ENCODE data around the gene PLA2G4A.

DNA sequence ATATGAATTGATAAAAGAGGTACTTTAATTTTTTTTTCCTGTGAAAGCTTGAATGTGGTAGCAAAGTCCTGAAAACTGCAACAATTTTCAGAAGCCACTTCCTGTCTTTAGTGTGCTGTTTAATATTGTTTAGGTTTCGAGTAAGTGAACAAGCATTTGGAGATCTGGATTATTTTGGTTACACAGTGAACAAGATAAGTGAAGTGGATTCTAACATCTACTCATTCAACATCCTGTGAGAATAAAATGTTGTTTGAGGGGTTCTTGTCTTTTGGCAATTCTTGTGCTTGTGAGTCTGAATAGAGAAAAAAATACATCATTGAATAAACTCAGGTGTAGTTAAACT lies 35.2 kb upstream of the PLA2G4A start:
- TF ChIP-seq, protein P1, sequence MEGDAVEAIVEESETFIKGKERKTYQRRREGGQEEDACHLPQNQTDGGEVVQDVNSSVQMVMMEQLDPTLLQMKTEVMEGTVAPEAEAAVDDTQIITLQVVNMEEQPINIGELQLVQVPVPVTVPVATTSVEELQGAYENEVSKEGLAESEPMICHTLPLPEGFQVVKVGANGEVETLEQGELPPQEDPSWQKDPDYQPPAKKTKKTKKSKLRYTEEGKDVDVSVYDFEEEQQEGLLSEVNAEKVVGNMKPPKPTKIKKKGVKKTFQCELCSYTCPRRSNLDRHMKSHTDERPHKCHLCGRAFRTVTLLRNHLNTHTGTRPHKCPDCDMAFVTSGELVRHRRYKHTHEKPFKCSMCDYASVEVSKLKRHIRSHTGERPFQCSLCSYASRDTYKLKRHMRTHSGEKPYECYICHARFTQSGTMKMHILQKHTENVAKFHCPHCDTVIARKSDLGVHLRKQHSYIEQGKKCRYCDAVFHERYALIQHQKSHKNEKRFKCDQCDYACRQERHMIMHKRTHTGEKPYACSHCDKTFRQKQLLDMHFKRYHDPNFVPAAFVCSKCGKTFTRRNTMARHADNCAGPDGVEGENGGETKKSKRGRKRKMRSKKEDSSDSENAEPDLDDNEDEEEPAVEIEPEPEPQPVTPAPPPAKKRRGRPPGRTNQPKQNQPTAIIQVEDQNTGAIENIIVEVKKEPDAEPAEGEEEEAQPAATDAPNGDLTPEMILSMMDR (IDR thresholded peaks at IDR 0.05), result no peak
- no peak for TF ChIP-seq POLR2A (IDR thresholded peaks at IDR 0.05)

Data from adrenal gland (tissue), 5 donors.